Thoracic aorta endothelial cell (primary cell): ENCODE results near the gene DHX38. TPM values are rescaled to one million over a fixed set of nuclear protein-coding genes. Genes with fewer than 3 reads are reported as not detected.

Experiments used
- total RNA-seq: library from RNA; depleted of rRNA; stranded (reverse); fragments of >200 nt; gene quantifications from 2 replicates; pipeline ENCODE4 v1.2.3, GENCODE V29; 2012

DHX38 gene
- 66.6 and 82.6 TPM in 2 replicates for total RNA-seq

GRCh38 chr16:72093448-72094265 is at the start of gene DHX38, which contains the start of gene TXNL4B:
Gene DHX38 (plus strand): TSS chr16:72093847. CDS start chr16:72096158, 2,311 bp downstream.
Gene TXNL4B (minus strand): TSS chr16:72093620. CDS start chr16:72090749, 2,871 bp downstream.

GRCh38 chr16:72054254-72054847 is 39.3 kb upstream of the DHX38 start, which contains the start of gene HP:
Gene HP (plus strand): TSS chr16:72054505. CDS start chr16:72054653, 148 bp downstream.

Other genes with a start within 250 kb of the DHX38 start
- 22.0 and 23.4 TPM in 2 replicates for gene ATXN1L, start 247.9 kb upstream of the DHX38 start, total RNA-seq
- 4.5 and 5.1 TPM in 2 replicates for gene ZNF821, start 209.7 kb upstream of the DHX38 start, total RNA-seq
- gene IST1, start 198.3 kb upstream of the DHX38 start, total RNA-seq: 190 and 226 TPM in 2 replicates
- gene PKD1L3, start 93.4 kb upstream of the DHX38 start, total RNA-seq: not detected in 2 replicates
- gene DHODH, start 85.1 kb upstream of the DHX38 start, total RNA-seq: 5.3 and 6.0 TPM in 2 replicates
- gene HP, start 39.3 kb upstream of the DHX38 start, total RNA-seq: not detected in 2 replicates
- not detected in 2 replicates for gene HPR, start 30.6 kb upstream of the DHX38 start, total RNA-seq
- 10.9 and 12.3 TPM in 2 replicates for gene TXNL4B, start 227 bp upstream of the DHX38 start, total RNA-seq
- gene PMFBP1, start 78.3 kb downstream of the DHX38 start, total RNA-seq: under 0.01 and 0.14 TPM in 2 replicates